ENCODE data around the gene C21orf58. TPM values are rescaled to one million over a fixed set of nuclear protein-coding genes. Genes with fewer than 3 reads are reported as not detected.

C21orf58 gene
- total RNA-seq, 1 experiment from 2014 or later: 10.8 TPM

- Histone ChIP-seq H3K9ac (ENCODE audit: low read length) (no peak overlapping the region), H3K79me2 (ENCODE audit: insufficient read depth, low read length) (peaks cover 35% of the 10 kb centered on the region), H3K27me3 (ENCODE audit: insufficient read depth, low read length) (no peaks in the 10 kb centered on the region), H3K9me2 (ENCODE audit: insufficient read depth) (no peaks in the 10 kb centered on the region), H2AFZ (ENCODE audit: low read depth, low read length, poor library complexity, severe bottlenecking) (no peak overlapping the region), H4K20me1 (ENCODE audit: insufficient read depth) (no peaks in the 10 kb centered on the region), H3K4me2 (ENCODE audit: low read length) (no peak overlapping the region), H3K27ac (ENCODE audit: low read depth, low read length) (no peak overlapping the region), H3K36me3 (ENCODE audit: control insufficient read depth in 1 of 2, insufficient read depth in 2 of 2, low read length in 2 of 2) (peaks cover 10 to 28% of the 10 kb centered on the region in 2 experiments; a peak in 3 of 4 replicates), H3K4me3 (replicated peaks in 1 of 2; ENCODE audit: low read depth in 1 of 2, low read length in 2 of 2) (no peak overlapping the region), H3K4me1 (ENCODE audit: control insufficient read depth in 1 of 2, insufficient read depth in 2 of 2, low read length in 2 of 2) (no peaks in the 10 kb centered on the region), H3K9me3 (ENCODE audit: control insufficient read depth in 1 of 2, insufficient read depth in 1 of 2, low read depth in 1 of 2, low read length in 2 of 2) (no peaks in the 10 kb centered on the region)
- no TSS peak for BruUV-seq (replicated peaks)
- no peak for DNase-seq (ENCODE audit: low read depth, low spot score)
- intact Hi-C loops (cut with micrococcal nuclease): no loop called here
- ChIA-PET RAD21 (ENCODE audit: low non-redundant PET in 1 of 2, low total read pairs in 2 of 2, uncharacterized antibody in 2 of 2, unreplicated experiment in 2 of 2) (no interaction called here), POLR2A (no interaction called here), CTCF (no interaction called here)
- no peak for ATAC-seq
- TF ChIP-seq SP1 (IDR thresholded peaks at IDR 0.05; ENCODE audit: low read depth) (no peak), ELF1 (IDR thresholded peaks at IDR 0.05; ENCODE audit: borderline replicate concordance, low read depth) (no peak)
- TF ChIP-seq, protein P1, sequence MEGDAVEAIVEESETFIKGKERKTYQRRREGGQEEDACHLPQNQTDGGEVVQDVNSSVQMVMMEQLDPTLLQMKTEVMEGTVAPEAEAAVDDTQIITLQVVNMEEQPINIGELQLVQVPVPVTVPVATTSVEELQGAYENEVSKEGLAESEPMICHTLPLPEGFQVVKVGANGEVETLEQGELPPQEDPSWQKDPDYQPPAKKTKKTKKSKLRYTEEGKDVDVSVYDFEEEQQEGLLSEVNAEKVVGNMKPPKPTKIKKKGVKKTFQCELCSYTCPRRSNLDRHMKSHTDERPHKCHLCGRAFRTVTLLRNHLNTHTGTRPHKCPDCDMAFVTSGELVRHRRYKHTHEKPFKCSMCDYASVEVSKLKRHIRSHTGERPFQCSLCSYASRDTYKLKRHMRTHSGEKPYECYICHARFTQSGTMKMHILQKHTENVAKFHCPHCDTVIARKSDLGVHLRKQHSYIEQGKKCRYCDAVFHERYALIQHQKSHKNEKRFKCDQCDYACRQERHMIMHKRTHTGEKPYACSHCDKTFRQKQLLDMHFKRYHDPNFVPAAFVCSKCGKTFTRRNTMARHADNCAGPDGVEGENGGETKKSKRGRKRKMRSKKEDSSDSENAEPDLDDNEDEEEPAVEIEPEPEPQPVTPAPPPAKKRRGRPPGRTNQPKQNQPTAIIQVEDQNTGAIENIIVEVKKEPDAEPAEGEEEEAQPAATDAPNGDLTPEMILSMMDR (IDR thresholded peaks at IDR 0.05 in 2 of 3, conservative IDR thresholded peaks at IDR 0.05 in 1 of 3; ENCODE audit: borderline replicate concordance in 1 of 3, insufficient read depth in 1 of 3, low read depth in 2 of 3, low read length in 2 of 3): no peak
Observed at GRCh38 chr21:46345861-46346260, 22.2 kb upstream of the C21orf58 start.

GRCh38 chr21:46344219-46344915 is 20.7 kb upstream of the C21orf58 start:
- no peak for DNase-seq (ENCODE audit: low read depth, low spot score)
- no peak for ATAC-seq
- POLR2A ChIA-PET: no interaction called here
- H3K9me2 ChIP-seq (ENCODE audit: insufficient read depth): no peaks in the 10 kb centered on the region
- no peak overlapping the region for H3K4me2 ChIP-seq (ENCODE audit: low read length)
- no TSS peak for BruUV-seq (replicated peaks)
- H2AFZ ChIP-seq (ENCODE audit: low read depth, low read length, poor library complexity, severe bottlenecking): no peak overlapping the region
- RAD21 ChIA-PET (ENCODE audit: low non-redundant PET in 1 of 2, low total read pairs in 2 of 2, uncharacterized antibody in 2 of 2, unreplicated experiment in 2 of 2): no interaction called here
- H4K20me1 ChIP-seq (ENCODE audit: insufficient read depth): no peaks in the 10 kb centered on the region
- CTCF ChIA-PET: no interaction called here
- H3K79me2 ChIP-seq (ENCODE audit: insufficient read depth, low read length): peaks cover 47% of the 10 kb centered on the region
- H3K4me1 ChIP-seq (ENCODE audit: control insufficient read depth in 1 of 2, insufficient read depth in 2 of 2, low read length in 2 of 2): no peaks in the 10 kb centered on the region
- peaks cover 10 to 18% of the 10 kb centered on the region in 2 experiments; a peak in 2 of 4 replicates for H3K36me3 ChIP-seq (ENCODE audit: control insufficient read depth in 1 of 2, insufficient read depth in 2 of 2, low read length in 2 of 2)
- H3K4me3 ChIP-seq (replicated peaks in 1 of 2; ENCODE audit: low read depth in 1 of 2, low read length in 2 of 2): no peak overlapping the region
- no peaks in the 10 kb centered on the region for H3K27me3 ChIP-seq (ENCODE audit: insufficient read depth, low read length)
- intact Hi-C loops (cut with micrococcal nuclease): no loop called here
- no peaks in the 10 kb centered on the region for H3K9me3 ChIP-seq (ENCODE audit: control insufficient read depth in 1 of 2, insufficient read depth in 1 of 2, low read depth in 1 of 2, low read length in 2 of 2)
- no peak overlapping the region for H3K9ac ChIP-seq (ENCODE audit: low read length)
- H3K27ac ChIP-seq (ENCODE audit: low read depth, low read length): no peak overlapping the region
- TF ChIP-seq ELF1 (IDR thresholded peaks at IDR 0.05; ENCODE audit: borderline replicate concordance, low read depth): no peak
- TF ChIP-seq CBX3 (IDR thresholded peaks at IDR 0.05; ENCODE audit: low read depth): no peak
- no peak for TF ChIP-seq JUND (IDR thresholded peaks at IDR 0.05)
- TF ChIP-seq SIN3A (IDR thresholded peaks at IDR 0.05; ENCODE audit: low read depth): no peak
- TF ChIP-seq, protein P2, sequence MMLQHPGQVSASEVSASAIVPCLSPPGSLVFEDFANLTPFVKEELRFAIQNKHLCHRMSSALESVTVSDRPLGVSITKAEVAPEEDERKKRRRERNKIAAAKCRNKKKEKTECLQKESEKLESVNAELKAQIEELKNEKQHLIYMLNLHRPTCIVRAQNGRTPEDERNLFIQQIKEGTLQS (IDR thresholded peaks at IDR 0.05): no peak
- TF ChIP-seq RAD21 (IDR thresholded peaks at IDR 0.05; ENCODE audit: low read depth): no peak
- TF ChIP-seq ZBTB33 (IDR thresholded peaks at IDR 0.05; ENCODE audit: extremely low read depth, insufficient replicate concordance, low read length): no peak
- TF ChIP-seq POLR2A (IDR thresholded peaks at IDR 0.05; ENCODE audit: borderline replicate concordance, extremely low read depth, insufficient read depth, insufficient read length): no peak
- no peak for TF ChIP-seq SRF (IDR thresholded peaks at IDR 0.05; ENCODE audit: low read depth)
- TF ChIP-seq ZNF274 (IDR thresholded peaks at IDR 0.05; ENCODE audit: low read depth, low read length): no peak
- no peak for TF ChIP-seq CEBPB (IDR thresholded peaks at IDR 0.05; ENCODE audit: low read depth)
